GM10266 (cell line): Measurements from ENCODE around the gene LTBP1.
A peak's percentile ranks its signal among the peaks of the same experiment; 100 is the strongest.
"Not testable (repeated sequence)": the region's sequence is repeated elsewhere in the genome, so short reads cannot be mapped to it uniquely, and the experiment has no call there.

Experiments
- DNase-seq: peaks from one replicate; pipeline ENCODE4 v3.0.0; 2012; ENCODE audit errors: extremely low spot score
- CTCF ChIP-seq: IDR thresholded peaks from 2 replicates; pipeline ENCODE4 v1.5.1; 2012; ENCODE audit warnings: mild to moderate bottlenecking, low read depth; ENCODE audit not compliant: control insufficient read depth, insufficient read depth; ENCODE audit errors: missing control alignments

The LTBP1 gene

GRCh38 chr2:33388996-33389395 is 442.2 kb downstream of the LTBP1 start:
- TF ChIP-seq CTCF: no peak
- DNase-seq: no peak

GRCh38 chr2:33389695-33390094 is 442.9 kb downstream of the LTBP1 start:
- not testable (repeated sequence) for DNase-seq

GRCh38 chr2:33391529-33392255 is 444.9 kb downstream of the LTBP1 start:
- TF ChIP-seq CTCF: no peak
- no peak for DNase-seq

GRCh38 chr2:33392366-33392765 is 445.6 kb downstream of the LTBP1 start:
- no peak for DNase-seq
- TF ChIP-seq CTCF: no peak

- no peak for TF ChIP-seq CTCF
- DNase-seq: no peak
Observed at GRCh38 chr2:33395034-33395433, 448.3 kb downstream of the LTBP1 start.

GRCh38 chr2:33395655-33396249 is 449.0 kb downstream of the LTBP1 start:
- peak; percentile 49 for TF ChIP-seq CTCF
- DNase-seq: peak; percentile 26

GRCh38 chr2:33404321-33404720 is 457.6 kb downstream of the LTBP1 start:
- no peak for DNase-seq
- TF ChIP-seq CTCF: no peak
